T-helper 17 cell (primary cell): ENCODE data around the gene LIN52. TPM values are rescaled to one million over a fixed set of nuclear protein-coding genes. Genes with fewer than 3 reads are reported as not detected.
A peak's percentile ranks its signal among the peaks of the same experiment; 100 is the strongest.

Experiments
- ATAC-seq: fragments of 150-1000 bp; cut with Tn5 transposase; 2 replicates; pipeline ENCODE4 v1.10.0; 2021; ENCODE audit warnings: mild to moderate bottlenecking, moderate library complexity
- DNase-seq, 3 donors: peaks; one replicate each; pipeline versions ENCODE4 v3.0.0 to v3.0.0-alpha.2; 2020 to 2021
- H3K9me3 ChIP-seq: one replicate; pipeline ENCODE4 v1.7.0; 2013; ENCODE audit warnings: low read length, mild to moderate bottlenecking; ENCODE audit not compliant: control insufficient read depth, poor library complexity, severe bottlenecking
- H3K27ac Mint-ChIP-seq: one replicate; pipeline ENCODE4 v1.8.0; 2022; ENCODE audit warnings: mild to moderate bottlenecking, moderate library complexity, mixed read lengths
- H3K27me3 Mint-ChIP-seq: one replicate; pipeline ENCODE4 v1.8.0; 2022; ENCODE audit warnings: mixed read lengths
- H3K36me3 Mint-ChIP-seq: one replicate; pipeline ENCODE4 v1.8.0; 2022; ENCODE audit warnings: low read depth, mixed read lengths
- H3K4me1 Mint-ChIP-seq: one replicate; pipeline ENCODE4 v1.8.0; 2022; ENCODE audit warnings: mild to moderate bottlenecking, mixed read lengths
- H3K4me3 Mint-ChIP-seq: one replicate; pipeline ENCODE4 v1.8.0; 2022; ENCODE audit warnings: mild to moderate bottlenecking, moderate library complexity, mixed read lengths
- total RNA-seq, 4 donors: library from RNA in 2 of 4; stranded (reverse) in 2 of 4; gene quantifications; one replicate each; pipeline ENCODE4 v1.2.3 and lab custom pipeline; 2022 to 2026

LIN52 gene
- total RNA-seq, 2 donors from 2014 or later: 7.6 to 10.5 TPM

GRCh38 chr14:74238974-74239847 lies 154.5 kb downstream of the LIN52 start, which contains the start of gene VSX2:
VSX2 (plus strand) TSS chr14:74239449; CDS start chr14:74239562, 113 bp downstream.
- Mint-ChIP-seq H3K36me3 (peaks cover 12% of the 10 kb centered on the region), H3K4me1 (peaks cover 12% of the 10 kb centered on the region), H3K27ac (no peak within 1 kb of the TSS), H3K27me3 (peaks cover 86% of the 10 kb centered on the region), H3K4me3 (peak within 1 kb of the TSS; percentile 85)
- no peaks in the 10 kb centered on the region for H3K9me3 ChIP-seq
- no peak for DNase-seq
- no peak for ATAC-seq

GRCh38 chr14:74239848-74240793 lies 155.4 kb downstream of the LIN52 start:
- H3K36me3 Mint-ChIP-seq: peaks cover 12% of the 10 kb centered on the region
- peaks cover 88% of the 10 kb centered on the region for H3K27me3 Mint-ChIP-seq
- H3K4me3 Mint-ChIP-seq: peak overlapping the region; percentile 85
- H3K9me3 ChIP-seq: no peaks in the 10 kb centered on the region
- DNase-seq (no peak), ATAC-seq (peak; percentile 24)
- H3K27ac Mint-ChIP-seq: no peak overlapping the region
- H3K4me1 Mint-ChIP-seq: peaks cover 12% of the 10 kb centered on the region

GRCh38 chr14:74240794-74241651 lies 156.3 kb downstream of the LIN52 start:
- Mint-ChIP-seq H3K4me1 (peaks cover 12% of the 10 kb centered on the region), H3K27me3 (peaks cover 92% of the 10 kb centered on the region), H3K36me3 (peaks cover 12% of the 10 kb centered on the region), H3K4me3 (peak overlapping the region; percentile 85), H3K27ac (peak overlapping the region; percentile 47)
- peak; percentile 30 for ATAC-seq
- DNase-seq: no peak
- H3K9me3 ChIP-seq: no peaks in the 10 kb centered on the region

- no peaks in the 10 kb centered on the region for H3K9me3 ChIP-seq
- Mint-ChIP-seq H3K27ac (peak overlapping the region; percentile 47), H3K4me1 (peaks cover 12% of the 10 kb centered on the region), H3K36me3 (peaks cover 12% of the 10 kb centered on the region), H3K4me3 (peak overlapping the region; percentile 85), H3K27me3 (peaks cover 93% of the 10 kb centered on the region)
- ATAC-seq: no peak
- DNase-seq: no peak
These were observed 156.9 kb downstream of the LIN52 start for GRCh38 chr14:74241652-74242017.

- ATAC-seq (no peak), DNase-seq (no peak)
- Mint-ChIP-seq H3K36me3 (peaks cover 12% of the 10 kb centered on the region), H3K4me1 (peaks cover 12% of the 10 kb centered on the region), H3K27me3 (peaks cover 93% of the 10 kb centered on the region), H3K27ac (peak overlapping the region; percentile 47), H3K4me3 (peak overlapping the region; percentile 85)
- no peaks in the 10 kb centered on the region for H3K9me3 ChIP-seq
These were observed 157.4 kb downstream of the LIN52 start for GRCh38 chr14:74242021-74242779.

- H3K9me3 ChIP-seq: no peaks in the 10 kb centered on the region
- Mint-ChIP-seq H3K27me3 (peaks cover 92% of the 10 kb centered on the region), H3K36me3 (peaks cover 10% of the 10 kb centered on the region), H3K4me3 (no peak overlapping the region), H3K27ac (no peak overlapping the region), H3K4me1 (peaks cover 12% of the 10 kb centered on the region)
- ATAC-seq (no peak), DNase-seq (no peak)
These were observed 158.0 kb downstream of the LIN52 start for GRCh38 chr14:74242780-74243042.

GRCh38 chr14:74243051-74243450 lies 158.3 kb downstream of the LIN52 start:
- H3K4me3 Mint-ChIP-seq: no peak overlapping the region
- H3K36me3 Mint-ChIP-seq: peaks cover 10% of the 10 kb centered on the region
- peaks cover 12% of the 10 kb centered on the region for H3K4me1 Mint-ChIP-seq
- no peak for DNase-seq
- peaks cover 92% of the 10 kb centered on the region for H3K27me3 Mint-ChIP-seq
- H3K9me3 ChIP-seq: no peaks in the 10 kb centered on the region
- H3K27ac Mint-ChIP-seq: no peak overlapping the region
- no peak for ATAC-seq

GRCh38 chr14:74244115-74244514 lies 159.4 kb downstream of the LIN52 start:
- H3K27me3 Mint-ChIP-seq: peaks cover 91% of the 10 kb centered on the region
- H3K27ac Mint-ChIP-seq: no peak overlapping the region
- H3K4me3 Mint-ChIP-seq: no peak overlapping the region
- DNase-seq (no peak), ATAC-seq (no peak)
- H3K4me1 Mint-ChIP-seq: peaks cover 12% of the 10 kb centered on the region
- H3K36me3 Mint-ChIP-seq: peaks cover 10% of the 10 kb centered on the region
- no peaks in the 10 kb centered on the region for H3K9me3 ChIP-seq

- H3K27ac Mint-ChIP-seq: no peak overlapping the region
- no peak for DNase-seq
- H3K27me3 Mint-ChIP-seq: peaks cover 94% of the 10 kb centered on the region
- H3K36me3 Mint-ChIP-seq: peaks cover 8% of the 10 kb centered on the region
- H3K4me1 Mint-ChIP-seq: peaks cover 11% of the 10 kb centered on the region
- no peaks in the 10 kb centered on the region for H3K9me3 ChIP-seq
- H3K4me3 Mint-ChIP-seq: no peak overlapping the region
- ATAC-seq: no peak
These were observed 160.5 kb downstream of the LIN52 start for GRCh38 chr14:74245292-74245691.

- Mint-ChIP-seq H3K4me3 (no peak overlapping the region), H3K4me1 (peaks cover 11% of the 10 kb centered on the region), H3K36me3 (peaks cover 10% of the 10 kb centered on the region), H3K27ac (no peak overlapping the region), H3K27me3 (peaks cover 87% of the 10 kb centered on the region)
- no peak for ATAC-seq
- no peak for DNase-seq
- H3K9me3 ChIP-seq: no peaks in the 10 kb centered on the region
These were observed 161.8 kb downstream of the LIN52 start for GRCh38 chr14:74246542-74246941.

- Mint-ChIP-seq H3K36me3 (peaks cover 7% of the 10 kb centered on the region), H3K4me3 (no peak overlapping the region), H3K27me3 (peaks cover 76% of the 10 kb centered on the region), H3K27ac (no peak overlapping the region), H3K4me1 (peaks cover 7% of the 10 kb centered on the region)
- DNase-seq: no peak
- ATAC-seq: no peak
- H3K9me3 ChIP-seq: no peaks in the 10 kb centered on the region
These were observed 163.3 kb downstream of the LIN52 start for GRCh38 chr14:74248017-74248416.
